Measurements from ENCODE around the gene CD2BP2. TPM values are rescaled to one million over a fixed set of nuclear protein-coding genes. Genes with fewer than 3 reads are reported as not detected.
A peak's percentile ranks its signal among the peaks of the same experiment; 100 is the strongest.

CD2BP2 gene
- total RNA-seq, 4 donors from 2014 or later: 27.3 to 39.9 (median 35.4) TPM

- no peak for TF ChIP-seq CTCF (IDR thresholded peaks at IDR 0.05)
Measured at GRCh38 chr16:30352488-30353401, 2.4 kb downstream of the CD2BP2 start.

GRCh38 chr16:30351586-30352419 is 3.3 kb downstream of the CD2BP2 start:
- ATAC-seq (ENCODE audit: low FRiP score): peak; percentile 62
- peak; percentile 62 for DNase-seq (ENCODE audit: low spot score)
- TF ChIP-seq CTCF (IDR thresholded peaks at IDR 0.05): no peak

More at GRCh38 chr16:30352488-30353401, 2.4 kb downstream of the CD2BP2 start:
- ATAC-seq (ENCODE audit: low FRiP score): no peak
- DNase-seq (ENCODE audit: low spot score): no peak

GRCh38 chr16:30351001-30351441 is 4.1 kb downstream of the CD2BP2 start:
- no peak for TF ChIP-seq CTCF (IDR thresholded peaks at IDR 0.05)
- DNase-seq (ENCODE audit: low spot score): no peak
- ATAC-seq (ENCODE audit: low FRiP score): no peak

GRCh38 chr16:30350134-30350871 is 4.8 kb downstream of the CD2BP2 start:
- ATAC-seq (ENCODE audit: low FRiP score) (no peak), DNase-seq (ENCODE audit: low spot score) (no peak)
- no peak for TF ChIP-seq CTCF (IDR thresholded peaks at IDR 0.05)

GRCh38 chr16:30349675-30350074 is 5.4 kb downstream of the CD2BP2 start:
- no peak for DNase-seq (ENCODE audit: low spot score)
- no peak for ATAC-seq (ENCODE audit: low FRiP score)
- no peak for TF ChIP-seq CTCF (IDR thresholded peaks at IDR 0.05)

GRCh38 chr16:30348929-30349328 is 6.2 kb downstream of the CD2BP2 start:
- no peak for TF ChIP-seq CTCF (IDR thresholded peaks at IDR 0.05)
- DNase-seq (ENCODE audit: low spot score) (no peak), ATAC-seq (ENCODE audit: low FRiP score) (no peak)
